ENCODE results near the gene OPCML. TPM values are rescaled to one million over a fixed set of nuclear protein-coding genes. Genes with fewer than 3 reads are reported as not detected.

Gene OPCML
- total RNA-seq, 1 donor from 2014 or later = under 0.01 TPM

GRCh38 chr11:132908414-132908810 lies 623.9 kb downstream of the OPCML start:
- no peaks in the 10 kb centered on the region for H3K36me3 ChIP-seq (ENCODE audit: control insufficient read depth in 3 of 3, insufficient read depth in 3 of 3, low read length in 3 of 3)
- peaks cover 0 to 6% (median 0%) of the 10 kb centered on the region in 3 donors for H3K27me3 ChIP-seq (ENCODE audit: control insufficient read depth in 3 of 3, insufficient read depth in 3 of 3, low read length in 3 of 3)
- H3K4me1 ChIP-seq (ENCODE audit: control insufficient read depth in 3 of 3, insufficient read depth in 3 of 3, low read length in 3 of 3) = no peaks in the 10 kb centered on the region
- H3K27ac ChIP-seq (ENCODE audit: low read depth, low read length) = no peak overlapping the region
- H3K9me3 ChIP-seq (ENCODE audit: control insufficient read depth in 3 of 3, low read length in 3 of 3) = no peaks in the 10 kb centered on the region
- H3K9ac ChIP-seq (ENCODE audit: low read depth in 1 of 3, low read length in 3 of 3) = no peak overlapping the region
- no peak overlapping the region for H3K4me3 ChIP-seq (ENCODE audit: low read length in 3 of 3)

GRCh38 chr11:132907651-132908413 lies 624.5 kb downstream of the OPCML start:
- no peak overlapping the region for H3K27ac ChIP-seq (ENCODE audit: low read depth, low read length)
- H3K9me3 ChIP-seq (ENCODE audit: control insufficient read depth in 3 of 3, low read length in 3 of 3) = no peaks in the 10 kb centered on the region
- H3K9ac ChIP-seq (ENCODE audit: low read depth in 1 of 3, low read length in 3 of 3) = no peak overlapping the region
- no peaks in the 10 kb centered on the region for H3K4me1 ChIP-seq (ENCODE audit: control insufficient read depth in 3 of 3, insufficient read depth in 3 of 3, low read length in 3 of 3)
- H3K27me3 ChIP-seq (ENCODE audit: control insufficient read depth in 3 of 3, insufficient read depth in 3 of 3, low read length in 3 of 3) = peaks cover 0 to 6% (median 0%) of the 10 kb centered on the region in 3 donors
- no peaks in the 10 kb centered on the region for H3K36me3 ChIP-seq (ENCODE audit: control insufficient read depth in 3 of 3, insufficient read depth in 3 of 3, low read length in 3 of 3)
- H3K4me3 ChIP-seq (ENCODE audit: low read length in 3 of 3) = no peak overlapping the region

- H3K27ac ChIP-seq (ENCODE audit: low read depth, low read length) = no peak overlapping the region
- H3K9me3 ChIP-seq (ENCODE audit: control insufficient read depth in 3 of 3, low read length in 3 of 3) = no peaks in the 10 kb centered on the region
- H3K4me3 ChIP-seq (ENCODE audit: low read length in 3 of 3) = no peak overlapping the region
- no peaks in the 10 kb centered on the region for H3K36me3 ChIP-seq (ENCODE audit: control insufficient read depth in 3 of 3, insufficient read depth in 3 of 3, low read length in 3 of 3)
- H3K9ac ChIP-seq (ENCODE audit: low read depth in 1 of 3, low read length in 3 of 3) = no peak overlapping the region
- peaks cover 0 to 2% (median 0%) of the 10 kb centered on the region in 3 donors for H3K27me3 ChIP-seq (ENCODE audit: control insufficient read depth in 3 of 3, insufficient read depth in 3 of 3, low read length in 3 of 3)
- no peaks in the 10 kb centered on the region for H3K4me1 ChIP-seq (ENCODE audit: control insufficient read depth in 3 of 3, insufficient read depth in 3 of 3, low read length in 3 of 3)
Observed at GRCh38 chr11:132904607-132905006, 627.7 kb downstream of the OPCML start.

- H3K27ac ChIP-seq (ENCODE audit: low read depth, low read length) = no peak overlapping the region
- no peaks in the 10 kb centered on the region for H3K4me1 ChIP-seq (ENCODE audit: control insufficient read depth in 3 of 3, insufficient read depth in 3 of 3, low read length in 3 of 3)
- H3K36me3 ChIP-seq (ENCODE audit: control insufficient read depth in 3 of 3, insufficient read depth in 3 of 3, low read length in 3 of 3) = no peaks in the 10 kb centered on the region
- H3K27me3 ChIP-seq (ENCODE audit: control insufficient read depth in 3 of 3, insufficient read depth in 3 of 3, low read length in 3 of 3) = no peaks in the 10 kb centered on the region
- no peaks in the 10 kb centered on the region for H3K9me3 ChIP-seq (ENCODE audit: control insufficient read depth in 3 of 3, low read length in 3 of 3)
- H3K4me3 ChIP-seq (ENCODE audit: low read length in 3 of 3) = no peak overlapping the region
- H3K9ac ChIP-seq (ENCODE audit: low read depth in 1 of 3, low read length in 3 of 3) = no peak overlapping the region
Observed at GRCh38 chr11:132904091-132904490, 628.2 kb downstream of the OPCML start.

- no peaks in the 10 kb centered on the region for H3K36me3 ChIP-seq (ENCODE audit: control insufficient read depth in 3 of 3, insufficient read depth in 3 of 3, low read length in 3 of 3)
- no peak overlapping the region for H3K4me3 ChIP-seq (ENCODE audit: low read length in 3 of 3)
- H3K9ac ChIP-seq (ENCODE audit: low read depth in 1 of 3, low read length in 3 of 3) = no peak overlapping the region
- no peaks in the 10 kb centered on the region for H3K4me1 ChIP-seq (ENCODE audit: control insufficient read depth in 3 of 3, insufficient read depth in 3 of 3, low read length in 3 of 3)
- H3K27me3 ChIP-seq (ENCODE audit: control insufficient read depth in 3 of 3, insufficient read depth in 3 of 3, low read length in 3 of 3) = no peaks in the 10 kb centered on the region
- H3K9me3 ChIP-seq (ENCODE audit: control insufficient read depth in 3 of 3, low read length in 3 of 3) = peaks cover 0 to 4% (median 0%) of the 10 kb centered on the region in 3 donors
- H3K27ac ChIP-seq (ENCODE audit: low read depth, low read length) = no peak overlapping the region
Observed at GRCh38 chr11:132901638-132902471, 630.4 kb downstream of the OPCML start.

GRCh38 chr11:132898676-132899075 lies 633.6 kb downstream of the OPCML start:
- peaks cover 0 to 4% (median 0%) of the 10 kb centered on the region in 3 donors for H3K9me3 ChIP-seq (ENCODE audit: control insufficient read depth in 3 of 3, low read length in 3 of 3)
- H3K27me3 ChIP-seq (ENCODE audit: control insufficient read depth in 3 of 3, insufficient read depth in 3 of 3, low read length in 3 of 3) = no peaks in the 10 kb centered on the region
- no peak overlapping the region for H3K27ac ChIP-seq (ENCODE audit: low read depth, low read length)
- H3K4me3 ChIP-seq (ENCODE audit: low read length in 3 of 3) = no peak overlapping the region
- no peak overlapping the region for H3K9ac ChIP-seq (ENCODE audit: low read depth in 1 of 3, low read length in 3 of 3)
- no peaks in the 10 kb centered on the region for H3K36me3 ChIP-seq (ENCODE audit: control insufficient read depth in 3 of 3, insufficient read depth in 3 of 3, low read length in 3 of 3)
- no peaks in the 10 kb centered on the region for H3K4me1 ChIP-seq (ENCODE audit: control insufficient read depth in 3 of 3, insufficient read depth in 3 of 3, low read length in 3 of 3)

GRCh38 chr11:132898021-132898420 lies 634.3 kb downstream of the OPCML start:
- H3K27me3 ChIP-seq (ENCODE audit: control insufficient read depth in 3 of 3, insufficient read depth in 3 of 3, low read length in 3 of 3) = no peaks in the 10 kb centered on the region
- H3K4me1 ChIP-seq (ENCODE audit: control insufficient read depth in 3 of 3, insufficient read depth in 3 of 3, low read length in 3 of 3) = no peaks in the 10 kb centered on the region
- H3K4me3 ChIP-seq (ENCODE audit: low read length in 3 of 3) = no peak overlapping the region
- H3K27ac ChIP-seq (ENCODE audit: low read depth, low read length) = no peak overlapping the region
- H3K36me3 ChIP-seq (ENCODE audit: control insufficient read depth in 3 of 3, insufficient read depth in 3 of 3, low read length in 3 of 3) = no peaks in the 10 kb centered on the region
- H3K9ac ChIP-seq (ENCODE audit: low read depth in 1 of 3, low read length in 3 of 3) = no peak overlapping the region
- peaks cover 0 to 4% (median 0%) of the 10 kb centered on the region in 3 donors for H3K9me3 ChIP-seq (ENCODE audit: control insufficient read depth in 3 of 3, low read length in 3 of 3)

- H3K9ac ChIP-seq (ENCODE audit: low read depth in 1 of 3, low read length in 3 of 3) = no peak overlapping the region
- no peak overlapping the region for H3K4me3 ChIP-seq (ENCODE audit: low read length in 3 of 3)
- no peaks in the 10 kb centered on the region for H3K4me1 ChIP-seq (ENCODE audit: control insufficient read depth in 3 of 3, insufficient read depth in 3 of 3, low read length in 3 of 3)
- no peak overlapping the region for H3K27ac ChIP-seq (ENCODE audit: low read depth, low read length)
- no peaks in the 10 kb centered on the region for H3K27me3 ChIP-seq (ENCODE audit: control insufficient read depth in 3 of 3, insufficient read depth in 3 of 3, low read length in 3 of 3)
- no peaks in the 10 kb centered on the region for H3K36me3 ChIP-seq (ENCODE audit: control insufficient read depth in 3 of 3, insufficient read depth in 3 of 3, low read length in 3 of 3)
- H3K9me3 ChIP-seq (ENCODE audit: control insufficient read depth in 3 of 3, low read length in 3 of 3) = peaks cover 0 to 4% (median 0%) of the 10 kb centered on the region in 3 donors
Observed at GRCh38 chr11:132895340-132895739, 637.0 kb downstream of the OPCML start.

GRCh38 chr11:132894606-132895005 lies 637.7 kb downstream of the OPCML start:
- Histone ChIP-seq H3K27me3 (ENCODE audit: control insufficient read depth in 3 of 3, insufficient read depth in 3 of 3, low read length in 3 of 3) (no peaks in the 10 kb centered on the region), H3K36me3 (ENCODE audit: control insufficient read depth in 3 of 3, insufficient read depth in 3 of 3, low read length in 3 of 3) (no peaks in the 10 kb centered on the region), H3K4me3 (ENCODE audit: low read length in 3 of 3) (no peak overlapping the region), H3K4me1 (ENCODE audit: control insufficient read depth in 3 of 3, insufficient read depth in 3 of 3, low read length in 3 of 3) (no peaks in the 10 kb centered on the region), H3K9ac (ENCODE audit: low read depth in 1 of 3, low read length in 3 of 3) (no peak overlapping the region), H3K9me3 (ENCODE audit: control insufficient read depth in 3 of 3, low read length in 3 of 3) (peaks cover 0 to 4% (median 0%) of the 10 kb centered on the region in 3 donors), H3K27ac (ENCODE audit: low read depth, low read length) (no peak overlapping the region)

GRCh38 chr11:132892876-132893275 lies 639.4 kb downstream of the OPCML start:
- Histone ChIP-seq H3K9ac (ENCODE audit: low read depth in 1 of 3, low read length in 3 of 3) (no peak overlapping the region), H3K9me3 (ENCODE audit: control insufficient read depth in 3 of 3, low read length in 3 of 3) (peaks cover 0 to 1% (median 0%) of the 10 kb centered on the region in 3 donors), H3K36me3 (ENCODE audit: control insufficient read depth in 3 of 3, insufficient read depth in 3 of 3, low read length in 3 of 3) (no peaks in the 10 kb centered on the region), H3K4me3 (ENCODE audit: low read length in 3 of 3) (no peak overlapping the region), H3K27me3 (ENCODE audit: control insufficient read depth in 3 of 3, insufficient read depth in 3 of 3, low read length in 3 of 3) (no peaks in the 10 kb centered on the region), H3K27ac (ENCODE audit: low read depth, low read length) (no peak overlapping the region), H3K4me1 (ENCODE audit: control insufficient read depth in 3 of 3, insufficient read depth in 3 of 3, low read length in 3 of 3) (no peaks in the 10 kb centered on the region)

All from skeletal muscle tissue (tissue), 4 donors.